GM21786 (cell line): ENCODE measurements around the gene P4HA1.
"Not testable (repeated sequence)": the region's sequence is repeated elsewhere in the genome, so short reads cannot be mapped to it uniquely, and the experiment has no call there.

ENCODE experiments used
- ATAC-seq: cut with Tn5 transposase; IDR thresholded peaks from one replicate; pipeline ENCODE4 v1.9.1; 2021; ENCODE audit not compliant: unreplicated experiment

P4HA1 gene

DNA sequence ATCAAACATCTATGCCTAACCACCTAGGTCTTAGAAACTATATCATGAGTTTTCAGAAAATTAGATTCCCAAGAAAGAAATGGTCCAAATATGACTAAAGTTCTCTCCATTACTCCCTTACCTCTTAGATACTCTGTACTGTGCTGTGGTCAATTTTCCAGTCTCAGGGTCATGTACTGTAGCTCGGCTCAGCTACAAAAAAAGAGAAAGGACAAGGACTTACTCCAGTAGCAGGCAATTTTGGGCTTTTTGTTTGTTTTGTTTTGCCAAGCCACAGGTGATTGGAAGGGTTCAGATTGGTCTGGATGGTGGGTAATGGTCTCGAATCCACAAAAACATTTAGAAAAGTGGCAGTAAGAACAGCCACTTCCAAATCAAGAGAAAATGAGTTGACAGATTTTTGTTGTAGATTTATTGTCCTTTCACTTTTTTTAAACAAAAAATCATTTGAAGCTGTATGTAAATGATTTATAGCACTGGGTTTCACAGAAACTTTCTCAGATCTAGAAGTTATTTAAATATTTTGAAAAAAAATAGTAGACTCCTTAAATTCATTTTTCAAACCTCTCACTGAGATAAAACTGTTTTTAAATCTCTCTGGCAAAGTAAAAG, 52.8 kb downstream of the P4HA1 start:
- ATAC-seq = no peak

DNA sequence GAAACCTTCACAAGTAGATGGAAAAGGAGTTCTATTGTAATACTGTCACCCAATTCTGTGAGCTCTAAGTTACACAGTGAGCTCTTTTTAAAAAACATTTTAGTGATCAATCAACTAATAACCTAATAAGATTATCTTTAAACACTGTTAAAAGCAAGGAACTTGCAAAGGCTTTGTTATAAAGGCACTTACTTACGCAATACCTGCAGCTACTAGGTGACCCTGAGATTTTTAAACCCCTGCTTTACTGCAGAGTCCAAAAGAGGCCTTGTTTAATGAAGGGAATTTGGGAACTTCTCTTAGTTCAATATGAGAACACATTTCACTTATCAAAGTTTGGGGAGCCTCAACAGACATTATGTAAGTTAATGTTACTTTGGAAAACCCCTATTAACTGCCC, 53.3 kb downstream of the P4HA1 start:
- ATAC-seq = no peak

DNA sequence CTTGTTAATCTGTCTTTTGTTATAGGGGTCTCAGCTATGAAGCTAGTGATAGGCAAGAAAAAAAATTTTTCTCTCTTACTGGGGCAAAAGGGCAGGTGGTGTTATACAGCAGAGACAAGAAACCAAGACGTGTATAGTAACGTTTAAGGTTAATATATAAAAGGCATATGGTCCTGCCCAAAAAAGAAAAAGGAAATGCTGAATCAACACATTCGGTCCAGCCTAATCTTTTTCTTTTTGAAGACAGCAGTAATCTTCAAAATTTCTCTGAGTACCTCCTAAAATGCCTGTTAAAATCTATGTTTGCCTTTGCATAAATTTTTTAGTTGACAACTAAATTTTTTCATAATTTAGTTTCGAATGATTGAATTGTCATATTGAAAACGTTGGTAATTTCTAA, 54.5 kb downstream of the P4HA1 start:
- ATAC-seq = no peak

DNA sequence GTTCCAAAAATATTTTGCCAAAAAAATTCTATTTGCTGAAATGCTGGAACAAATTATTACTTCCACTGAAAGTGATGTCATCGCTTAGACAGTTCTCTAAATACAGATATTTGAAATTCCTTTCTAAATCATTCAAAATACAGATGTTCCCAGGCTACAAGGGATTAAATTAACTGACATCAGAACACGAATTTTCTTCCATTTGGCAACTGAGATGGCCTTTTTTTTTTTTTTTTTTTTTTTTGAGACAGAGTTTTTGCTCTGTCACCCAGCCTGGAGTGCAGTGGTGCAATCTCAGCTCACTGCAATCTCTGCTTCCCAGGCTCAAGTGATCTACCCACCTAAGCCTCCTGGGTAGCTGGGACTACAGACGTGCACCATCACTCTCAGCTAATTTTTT, 57.0 kb downstream of the P4HA1 start:
- no peak for ATAC-seq

DNA sequence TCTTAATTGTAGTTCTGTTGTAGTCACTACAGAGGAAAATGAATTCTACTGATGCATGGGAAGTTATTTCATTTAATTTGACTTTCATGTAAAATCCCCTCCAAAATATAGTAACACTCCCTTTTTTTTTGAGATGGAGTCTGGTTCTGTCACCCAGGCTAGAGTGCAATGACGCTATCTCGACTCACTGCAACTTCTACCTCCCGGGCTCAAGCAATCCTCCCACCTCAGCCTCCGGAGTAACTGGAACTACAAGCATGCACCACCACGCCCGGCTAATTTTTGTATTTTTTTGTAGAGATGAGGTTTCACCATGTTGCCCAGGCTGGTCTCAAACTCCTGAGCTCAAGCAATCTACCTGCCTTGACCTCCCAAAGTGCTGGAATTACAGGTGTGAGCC, 60.4 kb downstream of the P4HA1 start:
- not testable (repeated sequence) for ATAC-seq

DNA sequence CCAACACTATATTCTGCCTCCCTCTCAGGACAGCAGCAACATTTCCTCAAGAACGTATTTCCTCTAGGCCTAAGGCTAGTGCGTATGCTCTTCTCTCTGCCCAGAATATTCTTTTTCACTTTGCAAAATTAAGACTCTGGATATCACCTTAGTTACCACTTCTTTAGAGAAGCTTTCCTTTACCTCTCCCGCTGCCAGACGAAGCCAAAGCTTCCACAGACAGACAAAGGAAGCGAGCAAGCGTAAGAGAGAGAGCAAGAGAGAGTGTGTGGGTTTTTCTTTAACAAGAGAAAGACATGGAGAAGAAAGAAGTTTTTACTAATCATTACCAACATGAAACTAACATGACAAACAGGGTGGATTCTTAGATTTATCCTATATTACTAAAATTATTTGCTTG, 64.1 kb downstream of the P4HA1 start:
- no peak for ATAC-seq

DNA sequence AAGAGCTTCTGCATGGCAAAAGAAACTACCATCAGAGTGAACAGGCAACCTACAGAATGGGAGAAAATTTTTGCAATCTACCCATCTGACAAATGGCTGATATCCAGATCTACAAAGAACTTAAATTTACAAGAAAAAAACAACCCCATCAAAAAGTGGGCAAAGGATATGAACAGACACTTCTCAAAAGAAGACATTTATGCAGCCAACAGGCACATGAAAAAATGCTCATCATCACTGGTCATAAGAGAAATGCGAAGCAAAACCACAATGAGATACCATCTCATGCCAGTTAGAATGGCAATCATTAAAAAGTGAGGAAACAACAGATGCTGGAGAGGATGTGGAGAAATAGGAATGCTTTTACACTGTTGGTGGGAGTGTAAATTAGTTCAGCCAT, 70.0 kb downstream of the P4HA1 start:
- not testable (repeated sequence) for ATAC-seq

DNA sequence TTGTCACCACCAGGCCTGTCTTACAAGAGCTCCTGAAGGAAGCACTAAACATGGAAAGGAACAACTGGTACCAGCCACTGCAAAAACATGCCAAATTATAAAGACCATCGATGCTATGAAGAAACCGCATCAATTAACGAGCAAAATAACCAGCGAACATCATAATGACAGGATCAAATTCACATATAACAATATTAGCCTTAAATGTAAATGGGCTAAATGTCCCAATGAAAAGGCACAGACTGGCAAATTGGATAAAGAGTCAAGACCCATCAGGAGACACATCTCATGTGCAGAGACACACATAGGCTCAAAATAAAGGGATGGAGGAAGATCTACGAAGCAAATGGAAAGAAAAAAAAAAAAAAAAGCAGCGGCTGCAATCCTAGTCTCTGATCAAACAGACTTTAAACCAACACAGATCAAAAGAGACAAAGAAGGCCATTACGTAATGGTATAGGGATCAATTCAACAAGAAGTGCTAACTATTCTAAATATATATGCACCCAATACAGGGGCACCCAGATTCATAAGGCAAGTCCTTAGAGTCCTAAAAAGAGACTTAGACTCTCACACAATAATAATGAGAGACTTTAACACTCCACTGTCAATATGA, 73.1 kb downstream of the P4HA1 start:
- ATAC-seq = not testable (repeated sequence)

DNA sequence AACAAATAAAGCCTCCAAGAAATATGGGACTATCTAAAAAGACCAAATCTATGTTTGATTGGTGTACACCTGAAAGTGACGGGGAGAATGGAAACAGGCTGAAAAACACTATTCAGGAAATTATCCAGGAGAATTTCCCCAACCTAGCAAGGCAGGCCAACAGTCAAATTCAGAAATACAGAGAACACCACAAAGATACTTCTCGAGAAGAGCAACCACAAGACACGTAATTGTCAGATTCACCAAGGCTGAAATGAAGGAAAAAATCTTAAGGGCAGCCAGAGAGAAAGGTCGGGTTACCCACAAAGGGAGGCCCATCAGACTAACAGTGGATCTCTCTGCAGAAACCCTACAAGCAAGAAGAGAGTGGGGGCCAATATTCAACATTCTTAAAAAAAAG, 73.7 kb downstream of the P4HA1 start:
- not testable (repeated sequence) for ATAC-seq

DNA sequence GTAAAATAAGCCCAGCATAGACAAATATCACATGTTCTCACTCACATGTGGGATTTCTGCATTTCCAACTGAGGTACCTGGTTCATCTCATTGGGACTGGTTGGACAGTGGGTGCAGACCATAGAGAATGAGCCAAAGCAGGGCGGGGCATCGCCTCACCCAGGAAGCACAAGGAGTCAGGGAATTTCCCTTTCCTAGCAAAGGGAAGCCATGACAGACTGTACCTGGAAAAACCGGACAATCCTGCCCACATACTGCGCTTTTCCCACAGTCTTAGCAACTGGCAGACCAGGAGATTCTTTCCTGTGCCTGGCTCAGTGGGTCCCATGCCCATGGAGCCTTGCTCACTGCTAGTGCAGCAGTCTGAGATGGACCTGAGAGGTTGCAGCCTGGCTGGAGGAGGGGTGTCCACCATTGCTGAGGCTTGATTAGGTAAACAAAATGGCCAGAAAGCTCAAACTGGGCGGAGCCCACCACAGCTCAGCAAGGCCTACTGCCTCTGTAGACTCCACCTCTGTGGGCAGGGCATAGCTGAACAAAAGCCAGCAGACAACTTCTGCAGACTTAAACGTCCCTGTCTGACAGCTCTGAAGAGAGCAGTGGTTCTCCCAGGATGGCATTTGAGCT, 75.0 kb downstream of the P4HA1 start:
- not testable (repeated sequence) for ATAC-seq

DNA sequence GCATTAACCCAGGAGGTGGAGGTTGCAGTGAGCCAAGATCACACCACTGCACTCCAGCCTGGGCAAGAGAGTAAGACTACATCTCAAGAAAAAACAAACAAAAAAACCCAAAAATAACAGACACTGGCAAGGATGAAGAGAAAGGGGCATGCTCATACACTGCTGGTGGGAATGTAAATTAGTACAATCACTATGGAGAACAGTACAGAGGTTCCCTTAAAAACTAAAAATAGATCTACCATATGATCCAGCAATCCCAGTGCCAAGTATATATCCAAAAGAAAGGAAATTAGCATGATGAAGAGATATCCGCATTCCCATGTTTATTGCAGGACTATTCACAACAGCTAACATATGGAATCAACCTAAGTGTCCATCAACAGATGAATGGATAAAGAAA, 75.6 kb downstream of the P4HA1 start:
- ATAC-seq = no peak

DNA sequence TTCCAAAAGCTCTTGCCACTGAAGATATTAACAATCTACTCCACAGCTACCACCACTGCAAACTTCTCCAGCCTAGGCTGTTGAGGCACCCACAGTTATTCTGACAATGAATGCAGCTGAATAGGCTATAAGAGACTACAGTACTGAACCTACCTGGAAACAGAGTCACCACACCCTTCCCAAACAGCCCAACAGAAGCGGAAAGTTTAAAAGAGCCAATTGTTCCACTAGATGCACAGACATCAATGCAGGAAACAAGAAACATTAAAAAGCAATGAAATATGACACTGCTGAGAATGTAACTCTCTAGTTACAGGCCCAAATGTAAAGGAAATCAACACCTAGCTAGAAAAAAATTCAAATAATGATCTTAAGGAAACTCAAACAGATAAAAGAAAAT, 77.6 kb downstream of the P4HA1 start:
- ATAC-seq = no peak

DNA sequence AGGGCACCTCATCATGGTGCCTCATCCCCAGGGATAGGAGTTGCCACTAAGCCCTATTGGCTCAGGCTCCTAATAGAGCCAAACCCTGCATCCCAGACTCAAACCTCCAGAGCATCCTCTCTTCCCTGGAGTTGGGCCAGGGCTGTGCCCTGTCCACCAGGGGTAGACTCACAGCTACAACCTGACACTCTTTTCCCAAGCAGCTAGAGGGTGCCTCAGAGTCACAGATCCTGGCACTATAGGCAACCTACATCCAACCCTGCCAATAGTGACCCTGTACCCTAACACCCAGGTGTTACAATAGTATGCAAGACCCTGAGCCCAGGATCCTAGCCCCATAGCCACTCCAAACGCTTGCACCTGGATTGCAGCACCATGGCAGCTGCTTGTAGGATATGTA, 78.0 kb downstream of the P4HA1 start:
- ATAC-seq = no peak

DNA sequence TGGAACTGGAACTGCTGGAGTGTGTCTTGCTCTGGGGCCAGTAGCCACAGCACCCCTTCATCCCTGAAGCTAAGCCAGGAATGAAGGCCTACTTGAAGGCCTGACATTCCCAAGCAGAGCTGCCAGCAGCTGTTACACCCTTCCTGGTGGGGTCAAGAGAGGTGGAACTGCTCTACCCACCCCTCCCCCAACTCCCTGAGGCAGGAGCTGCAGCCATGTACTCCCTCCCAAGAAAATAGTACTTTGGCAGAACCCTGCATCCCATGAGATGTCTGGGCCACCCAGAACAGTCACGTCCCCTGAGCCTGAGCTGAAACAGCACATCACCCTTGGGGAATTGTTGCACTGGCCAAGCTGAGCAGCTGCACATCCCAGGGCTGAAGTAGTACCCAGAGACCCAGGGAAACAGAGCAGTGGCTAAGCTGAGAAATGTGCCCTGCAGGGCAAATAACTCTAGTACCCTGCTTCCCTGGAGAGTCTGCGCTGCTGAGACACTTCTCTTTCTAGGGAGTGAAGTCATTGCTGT, 78.6 kb downstream of the P4HA1 start:
- ATAC-seq = no peak

DNA sequence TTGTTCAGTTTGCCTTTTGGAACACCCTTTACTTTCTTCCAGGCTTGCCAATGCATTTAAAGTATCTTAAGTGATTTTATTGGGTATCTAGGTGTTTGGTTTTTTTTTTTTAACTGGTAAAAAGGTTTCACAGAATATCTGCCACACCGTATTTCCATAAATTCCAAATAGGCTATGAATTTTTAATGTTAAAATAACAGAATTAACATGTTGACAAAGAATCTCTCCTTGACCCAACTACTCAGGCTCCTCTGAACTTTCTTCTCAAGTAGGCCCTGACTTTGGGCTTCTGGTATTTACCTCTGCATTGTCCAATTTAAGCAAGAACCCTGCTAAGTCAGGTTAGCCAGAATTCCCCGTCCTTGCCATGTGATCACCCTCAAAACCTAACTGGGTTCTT, 80.9 kb downstream of the P4HA1 start:
- ATAC-seq = no peak

DNA sequence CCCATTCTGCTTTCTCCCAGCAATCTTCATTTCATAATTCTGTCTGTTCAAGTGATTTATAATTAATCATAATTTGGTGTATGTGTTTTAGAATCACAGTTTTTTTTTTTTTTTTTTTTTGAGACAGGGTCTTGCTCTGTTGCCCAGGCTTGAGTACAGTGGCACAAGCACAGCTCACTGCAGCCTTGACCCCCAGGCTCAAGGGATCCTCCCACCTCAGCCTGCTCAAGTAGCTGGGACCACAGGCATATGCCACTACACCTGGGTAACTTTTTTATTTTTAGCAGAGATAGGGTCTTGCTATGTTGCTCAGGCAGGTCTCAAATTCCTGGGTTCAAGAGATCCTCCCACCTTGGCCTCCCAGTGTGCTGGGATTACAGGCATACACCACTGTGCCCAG, 92.8 kb downstream of the P4HA1 start:
- no peak for ATAC-seq

DNA sequence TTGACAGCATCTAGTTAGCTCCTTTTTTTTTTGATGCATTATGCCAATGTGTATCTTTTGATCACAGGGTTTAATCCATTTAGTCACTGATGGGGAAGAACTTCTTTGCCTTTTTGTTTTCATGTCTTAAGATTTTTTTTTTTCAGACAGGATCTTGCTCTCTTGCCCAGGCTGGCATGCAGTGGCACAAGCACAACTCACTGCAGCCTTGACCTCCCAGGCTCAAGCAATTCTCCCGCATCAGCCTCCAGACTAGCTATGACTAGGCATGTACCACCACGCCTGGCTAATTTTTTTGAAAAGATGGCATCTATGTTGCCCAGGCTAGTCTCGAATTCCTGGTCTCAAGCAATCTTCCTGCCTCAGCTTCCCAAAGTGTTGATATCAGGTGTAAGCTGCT, 95.7 kb downstream of the P4HA1 start:
- ATAC-seq = no peak

DNA sequence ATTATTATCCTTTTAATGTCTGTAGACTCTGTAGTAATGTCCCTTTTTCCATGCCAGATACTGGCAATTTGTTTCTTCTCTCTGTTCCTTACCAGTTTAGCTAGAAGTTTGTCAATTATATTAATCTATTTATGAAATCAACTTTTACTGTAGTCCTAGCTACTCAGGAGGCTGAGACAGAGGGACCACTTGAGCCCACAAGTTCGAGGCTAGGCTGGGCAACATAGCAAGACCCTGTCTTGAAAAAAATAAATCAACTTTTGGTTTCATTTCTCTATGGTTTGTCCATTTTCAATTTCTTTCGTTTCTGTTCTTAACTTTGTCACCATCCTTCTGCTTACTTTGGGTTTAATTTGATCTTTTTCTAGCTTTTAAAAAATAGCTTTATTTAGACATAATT, 99.6 kb downstream of the P4HA1 start:
- ATAC-seq = no peak

DNA sequence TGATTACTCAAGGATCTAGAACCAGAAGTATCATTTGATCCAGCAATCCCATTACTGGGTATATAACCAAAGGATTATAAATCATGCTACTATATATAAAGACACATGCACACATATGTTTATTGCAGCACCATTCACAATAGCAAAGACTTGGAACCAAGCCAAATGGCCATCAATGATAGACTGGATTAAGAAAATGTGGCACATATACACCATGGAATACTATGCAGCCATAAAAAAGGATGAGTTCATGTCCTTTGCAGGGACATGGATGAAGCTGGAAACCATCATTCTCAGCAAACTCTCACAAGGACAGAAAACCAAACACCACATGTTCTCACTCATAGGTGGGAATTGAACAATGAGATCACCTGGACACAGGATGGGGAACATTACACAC, 101.2 kb downstream of the P4HA1 start:
- ATAC-seq = not testable (repeated sequence)

DNA sequence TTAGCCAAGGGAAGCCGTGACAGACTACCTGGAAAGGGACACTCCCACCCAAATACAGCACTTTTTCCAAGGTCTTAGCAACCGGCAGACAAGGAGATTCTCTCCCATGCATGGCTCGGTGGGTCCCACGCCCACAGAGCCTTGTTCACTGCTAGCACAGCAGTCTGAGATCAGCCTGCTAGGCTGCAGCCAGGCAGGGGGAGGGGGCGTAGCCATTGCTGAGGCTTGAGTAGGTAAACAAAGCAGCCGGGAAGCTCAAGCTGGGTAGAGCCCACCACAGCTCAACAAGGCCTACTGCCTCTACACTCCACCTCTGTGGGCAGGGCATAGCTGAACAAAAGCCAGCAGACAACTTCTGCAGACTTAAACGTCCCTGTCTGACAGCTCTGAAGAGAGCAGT, 106.9 kb downstream of the P4HA1 start:
- ATAC-seq = not testable (repeated sequence)

DNA sequence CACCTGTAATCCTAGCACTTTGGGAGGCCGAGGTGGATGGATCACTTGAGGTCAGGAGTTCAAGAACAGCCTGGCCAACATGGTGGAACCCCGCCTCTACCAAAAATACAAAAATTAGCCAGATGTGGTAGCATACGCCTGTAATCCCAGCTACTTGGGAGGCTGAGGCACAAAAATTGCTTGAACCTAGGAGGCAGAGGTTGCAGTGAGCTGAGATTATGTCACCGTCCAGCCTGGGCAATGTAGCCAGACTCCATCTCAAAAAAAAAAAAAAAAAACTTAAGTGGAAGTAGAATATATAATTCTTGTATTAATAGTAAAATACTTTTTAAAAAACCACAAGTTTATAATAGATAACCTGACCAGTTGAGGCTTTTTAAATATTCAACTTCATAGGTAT, 112.0 kb downstream of the P4HA1 start:
- not testable (repeated sequence) for ATAC-seq

DNA sequence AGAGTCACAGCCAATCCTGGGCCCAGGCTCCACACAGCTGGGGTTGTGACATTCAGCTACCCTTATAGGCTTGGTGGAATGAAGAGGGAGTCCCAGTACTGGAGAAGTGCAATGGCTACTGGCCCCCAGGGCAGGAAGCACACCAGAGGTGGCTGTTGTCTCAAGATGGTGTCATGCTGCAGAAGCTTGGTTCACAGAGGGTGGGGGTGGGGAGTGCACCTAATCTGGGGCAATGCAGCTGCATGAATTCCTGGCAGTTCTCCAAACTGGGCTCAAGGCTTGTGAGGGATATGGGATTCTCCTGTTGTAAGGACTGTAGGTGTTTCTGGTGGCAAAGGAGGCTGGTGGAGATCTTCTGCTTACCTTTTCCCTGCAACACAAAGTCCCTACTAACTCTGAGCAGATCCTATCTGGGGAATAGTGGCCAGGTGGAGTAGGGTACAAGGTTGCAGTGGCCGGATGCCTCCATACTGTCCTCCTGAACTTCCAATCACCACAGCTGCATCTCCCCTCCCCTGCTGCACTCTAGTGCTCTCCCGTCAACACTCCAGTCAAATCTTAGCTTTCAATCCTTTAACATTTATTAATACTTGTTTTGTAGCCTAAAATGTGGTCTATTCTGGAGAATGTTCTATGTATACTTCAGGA, 114.7 kb downstream of the P4HA1 start:
- ATAC-seq = no peak
